ENCODE measurements around the gene NUDT16L1.

The NUDT16L1 gene

DNA sequence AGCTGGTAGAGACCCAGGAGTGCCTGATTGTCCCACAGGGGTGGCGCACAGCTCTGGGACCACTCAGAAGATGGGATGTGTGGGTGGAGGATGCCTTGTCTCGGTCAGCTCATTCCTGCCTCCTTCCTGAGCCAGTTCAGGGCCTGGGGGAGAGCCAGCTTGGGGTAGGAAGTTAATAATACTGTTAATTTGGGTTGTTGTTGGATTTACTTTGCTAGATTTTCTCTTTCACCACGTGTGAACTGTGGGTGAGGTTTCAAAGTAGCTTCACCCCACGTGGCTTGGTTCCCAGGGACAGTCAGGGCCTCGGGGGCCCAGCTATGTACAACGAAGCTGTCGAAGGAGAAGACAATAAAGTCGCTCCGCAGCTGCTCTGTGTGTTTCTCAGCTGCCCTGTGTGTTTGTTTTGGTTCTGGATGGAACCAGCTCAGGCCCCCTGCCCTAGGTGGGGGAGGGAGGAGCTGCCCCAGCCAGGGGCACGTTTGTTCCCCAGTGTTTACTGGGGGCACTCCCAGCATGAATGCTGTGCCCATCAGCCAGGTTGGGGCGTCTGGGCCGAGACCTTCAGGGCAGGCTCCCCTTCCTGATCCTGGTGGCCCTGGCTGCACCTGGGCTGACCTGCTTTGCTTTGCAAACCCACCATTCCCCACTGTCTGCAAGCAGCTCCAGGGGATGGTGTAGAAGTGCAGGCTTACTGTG, 2.3 kb downstream of the NUDT16L1 start:
- DNase-seq, result no peak

- no peak for DNase-seq
Measured at GRCh38 chr16:4696172-4696904, 3.0 kb downstream of the NUDT16L1 start.

DNA sequence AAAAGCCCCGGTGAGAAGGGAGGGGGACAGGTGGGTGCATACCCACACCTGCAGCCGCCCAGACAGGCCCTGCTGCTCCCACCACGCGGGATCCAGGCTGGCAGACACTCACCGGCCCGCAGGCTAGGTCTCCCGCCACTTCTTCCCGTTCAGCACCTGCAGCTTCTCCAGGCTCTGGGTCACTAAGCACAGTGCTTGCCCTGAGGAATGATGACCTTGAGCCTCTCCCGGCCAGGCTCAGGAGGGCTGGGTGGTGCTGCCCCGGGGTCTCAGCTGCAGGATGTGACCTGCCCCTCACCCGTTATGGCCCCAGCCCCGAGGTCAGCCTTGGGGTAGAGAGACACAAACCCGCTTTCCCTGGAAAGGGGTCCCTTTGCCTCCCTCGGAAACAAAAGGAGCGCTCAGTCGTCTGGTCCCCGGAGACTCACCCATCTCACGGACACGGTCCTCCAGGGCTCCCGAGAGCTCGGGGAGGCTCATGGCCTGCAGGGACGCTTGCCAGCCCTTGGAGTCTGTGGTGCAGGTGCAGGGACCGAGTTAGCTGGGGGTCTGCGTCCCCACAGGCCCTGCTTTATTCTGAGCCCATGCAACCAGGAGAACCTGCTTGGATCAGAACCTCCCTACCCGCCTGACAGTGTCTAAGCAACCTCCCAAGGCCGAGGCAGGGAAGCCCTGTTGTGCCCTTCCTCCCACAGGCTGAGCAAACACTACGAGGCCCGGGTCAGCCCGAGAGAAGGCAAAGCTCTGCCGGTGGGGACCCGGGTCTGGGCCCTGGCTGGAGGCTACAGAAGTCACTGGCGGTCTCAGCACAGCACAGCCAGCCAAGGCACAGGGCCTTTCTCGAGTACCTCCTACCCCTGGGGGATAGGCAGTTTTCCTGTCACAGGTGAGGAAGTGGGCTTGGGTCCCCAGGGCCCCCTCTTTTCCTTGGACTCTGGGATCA, 3.8 kb downstream of the NUDT16L1 start:
- DNase-seq, result no peak

- no peak for DNase-seq
Measured at GRCh38 chr16:4697848-4698291, 4.5 kb downstream of the NUDT16L1 start.

- no peak for DNase-seq
Measured at GRCh38 chr16:4698321-4699045, 5.1 kb downstream of the NUDT16L1 start.

GRCh38 chr16:4699046-4699556, 5.7 kb downstream of the NUDT16L1 start:
- no peak for DNase-seq

DNA sequence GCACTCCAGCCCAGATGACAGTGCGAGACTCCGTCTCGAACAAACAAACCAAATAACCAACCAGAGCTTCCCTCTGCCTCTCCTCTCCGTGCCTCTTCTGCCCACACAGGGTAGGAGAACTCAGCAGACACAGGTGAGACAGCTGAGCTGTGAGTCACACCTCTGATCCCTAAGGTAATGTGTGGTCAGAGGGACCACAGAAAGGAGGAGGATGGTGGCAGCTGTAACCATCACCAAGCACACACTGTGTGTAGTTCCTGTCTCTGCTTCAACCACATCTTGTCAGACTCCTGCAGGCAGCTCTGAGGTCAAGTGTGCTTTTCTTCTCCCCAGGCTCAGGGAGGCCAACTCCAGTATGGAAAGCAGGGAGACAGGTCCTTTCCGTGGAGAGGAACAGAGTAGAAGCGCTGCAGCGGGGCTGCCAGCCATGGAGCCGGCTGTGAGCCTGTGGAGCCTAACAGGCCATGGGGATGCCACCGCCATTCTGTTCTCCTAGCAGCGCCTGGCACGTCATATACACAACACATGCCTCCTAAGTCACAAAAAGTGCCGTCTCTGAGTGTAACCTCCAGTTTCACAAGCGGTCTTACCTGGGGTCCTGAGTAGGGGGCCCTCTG, 7.1 kb downstream of the NUDT16L1 start:
- no peak for DNase-seq

GRCh38 chr16:4700997-4701743, 7.8 kb downstream of the NUDT16L1 start:
- no peak for DNase-seq

DNA sequence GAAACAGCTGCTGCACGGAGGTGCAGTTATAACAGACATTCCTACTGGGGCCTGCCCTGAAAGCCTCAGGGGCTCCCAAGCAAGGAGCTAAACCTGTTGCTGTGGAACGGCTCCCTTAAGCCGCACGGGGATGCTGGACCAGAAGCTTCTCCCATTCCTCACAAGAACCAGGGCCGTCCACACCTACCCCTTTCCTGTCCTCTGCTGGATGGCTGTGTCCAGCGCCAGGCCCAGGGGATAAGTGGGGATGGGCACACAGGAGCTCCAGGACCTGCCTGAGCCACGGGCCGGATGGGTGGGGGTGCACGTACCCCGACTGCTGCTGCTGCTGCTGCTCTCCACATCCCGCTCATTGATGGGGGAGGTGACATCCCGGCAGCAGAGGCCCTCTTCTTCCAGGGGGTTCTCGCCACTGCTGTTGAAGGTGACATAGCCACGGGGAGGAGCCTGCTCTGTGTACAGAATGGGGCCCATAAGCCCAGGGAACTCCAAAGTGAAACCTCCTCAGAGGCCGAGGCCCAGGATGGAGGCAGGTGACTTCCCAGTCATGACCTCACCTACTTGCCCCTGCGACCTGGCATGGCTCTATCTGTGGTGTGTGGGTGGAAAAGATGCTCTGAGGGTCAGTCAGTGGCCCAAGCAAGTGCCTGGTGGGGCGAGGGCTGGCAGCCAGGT, 8.6 kb downstream of the NUDT16L1 start:
- no peak for DNase-seq

DNA sequence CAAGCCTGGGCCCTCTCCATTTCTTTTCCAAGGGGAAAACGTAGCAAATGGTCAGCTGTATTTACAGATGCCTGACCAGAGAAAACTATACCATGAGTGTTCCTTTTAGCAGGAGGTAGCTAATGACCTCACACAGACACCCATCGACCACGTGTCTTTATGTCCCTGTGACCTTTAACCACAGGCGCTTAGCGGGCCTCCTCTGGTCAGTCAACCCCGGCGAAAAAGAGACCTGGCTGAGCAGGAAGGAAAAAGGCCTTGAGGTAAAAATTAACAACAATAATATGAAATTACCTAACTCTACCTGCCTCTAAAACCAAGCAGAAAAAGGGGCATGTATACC, 9.1 kb downstream of the NUDT16L1 start:
- DNase-seq, result no peak

- no peak for DNase-seq
Measured at GRCh38 chr16:4703906-4704305, 10.5 kb downstream of the NUDT16L1 start.

DNA sequence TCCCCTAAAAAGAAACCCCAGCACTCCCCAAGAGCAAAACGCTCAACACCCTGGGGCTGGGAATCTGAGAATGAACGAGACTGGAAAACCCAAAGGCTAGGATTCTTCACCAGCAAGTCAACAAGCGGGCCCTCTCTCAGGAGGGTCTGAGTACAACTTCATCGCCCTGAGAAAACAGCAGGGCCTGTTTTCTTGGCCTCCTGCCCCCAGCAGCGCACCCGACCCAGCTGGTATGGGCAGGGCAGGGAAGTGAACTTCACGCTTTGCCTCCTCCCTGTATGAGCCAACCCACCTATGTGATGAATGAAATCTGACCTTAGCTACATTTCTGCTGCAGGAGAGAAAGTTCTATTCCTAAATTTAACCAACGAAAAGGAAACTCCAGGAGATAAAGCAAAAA, 11.1 kb downstream of the NUDT16L1 start:
- DNase-seq, result no peak

DNA sequence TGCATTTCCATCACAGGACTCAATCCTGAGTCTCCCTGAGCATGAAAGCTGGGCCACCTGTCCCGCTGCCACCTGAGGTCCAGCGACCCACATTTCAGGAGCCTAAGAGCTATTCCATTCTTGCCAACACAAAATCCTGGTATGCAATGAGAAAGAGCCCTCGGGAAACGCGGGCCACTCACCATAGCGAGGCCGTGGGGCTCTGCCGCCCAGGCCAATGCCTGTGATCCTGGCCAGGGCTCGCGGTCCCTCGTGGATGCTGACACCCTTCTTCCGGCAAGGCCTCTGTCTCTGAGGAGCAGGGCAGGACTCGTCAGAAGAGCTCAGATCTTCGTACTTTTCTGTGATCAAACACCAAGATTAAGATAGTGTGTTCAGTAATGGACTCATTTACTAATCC, 11.6 kb downstream of the NUDT16L1 start:
- no peak for DNase-seq

GRCh38 chr16:4706871-4707270, 13.5 kb downstream of the NUDT16L1 start:
- DNase-seq, result no peak

DNA sequence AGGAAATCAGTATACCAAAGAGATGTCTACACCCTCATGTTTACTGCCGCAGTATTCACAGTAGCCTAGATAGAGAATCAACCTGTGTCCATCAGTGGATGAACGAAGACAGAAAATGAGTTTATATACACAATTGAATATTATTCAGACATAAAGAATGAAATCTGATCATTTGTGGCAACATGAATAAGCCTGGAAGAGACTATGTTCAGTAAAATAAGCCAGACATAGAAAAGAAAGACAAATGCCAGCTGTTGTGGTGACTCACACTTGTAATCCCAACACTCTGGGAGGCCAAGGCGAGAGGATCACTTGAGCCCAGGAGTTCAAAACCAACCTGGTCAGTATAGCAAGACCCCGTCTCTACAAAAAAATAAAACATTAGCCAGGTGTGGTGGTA, 16.1 kb downstream of the NUDT16L1 start:
- no peak for DNase-seq

DNA sequence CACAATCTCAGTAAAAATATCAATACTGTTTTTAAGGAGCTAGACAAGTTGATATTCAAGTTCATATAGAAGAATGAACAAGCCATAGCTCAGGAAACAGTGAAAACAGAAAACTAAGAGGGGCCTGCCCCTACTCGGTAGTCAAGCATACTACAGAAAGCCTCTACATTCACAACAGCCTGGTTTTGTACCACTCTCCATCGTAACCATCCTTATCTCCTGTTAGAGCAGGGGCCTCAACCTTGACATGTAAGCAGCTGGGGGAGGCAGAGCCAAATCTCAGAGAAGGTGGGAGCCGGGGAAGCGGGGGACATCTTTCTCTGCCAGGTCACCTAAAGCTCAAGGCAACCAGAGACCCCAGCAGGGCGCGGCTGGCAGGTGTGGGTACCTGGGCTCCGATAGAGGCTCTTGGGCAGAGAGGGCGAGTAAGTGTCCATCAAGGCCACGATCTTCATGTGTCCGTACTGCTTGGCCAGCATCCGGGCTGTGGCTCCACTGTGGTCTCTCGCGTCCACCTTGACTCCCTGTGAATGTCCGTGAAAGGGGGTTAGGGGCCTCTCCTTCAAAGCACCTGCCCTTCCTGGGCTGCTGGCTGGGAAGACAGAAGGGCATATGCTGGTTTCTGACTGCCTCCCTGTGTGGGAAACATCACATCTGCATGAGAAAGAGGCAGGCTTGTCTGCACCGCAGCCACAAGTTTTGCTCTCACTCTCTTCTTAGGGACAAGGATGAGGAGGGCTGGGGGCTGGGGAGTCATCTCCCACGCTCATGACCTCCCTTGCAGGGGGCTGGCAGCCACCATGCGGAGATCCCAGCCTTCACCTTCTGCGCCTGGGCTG, 20.5 kb downstream of the NUDT16L1 start:
- no peak for DNase-seq

- DNase-seq, result no peak
Measured at GRCh38 chr16:4714996-4715395, 21.6 kb downstream of the NUDT16L1 start.

- DNase-seq, result no peak
Measured at GRCh38 chr16:4718466-4718865, 25.1 kb downstream of the NUDT16L1 start.

GRCh38 chr16:4723071-4723767, 29.9 kb downstream of the NUDT16L1 start:
- DNase-seq, result no peak

Measured in activated naive CD4-positive, alpha-beta T cell treated with anti-CD3 and anti-CD28 coated beads, Interleukin-2, amount 50 U/mL, for 16 hours (primary cell).